ENCODE results near the gene FARS2. TPM values are rescaled to one million over a fixed set of nuclear protein-coding genes. Genes with fewer than 3 reads are reported as not detected.

FARS2 gene
- total RNA-seq, 1 experiment from 2014 or later = 15.0 TPM

DNA sequence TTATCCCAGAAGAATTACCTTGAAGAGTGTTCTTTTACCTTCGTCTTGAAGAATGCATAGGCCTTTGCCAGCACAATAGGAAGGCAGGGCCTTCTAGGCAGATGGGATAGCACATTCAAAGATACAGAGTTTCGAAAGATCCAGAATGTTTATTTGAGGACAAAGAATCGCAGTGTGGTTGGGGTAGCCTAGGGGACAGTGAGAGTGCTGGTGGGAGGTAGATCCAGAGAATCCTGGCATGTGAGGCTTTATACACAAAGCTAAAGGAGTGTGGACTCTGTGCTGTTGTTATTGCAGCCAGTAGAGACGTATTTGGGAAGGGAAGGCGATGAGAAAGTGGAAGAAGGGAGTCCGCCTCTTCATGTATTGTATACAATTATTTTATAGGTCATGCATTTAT is 186.6 kb downstream of the FARS2 start:
- POLR2A ChIA-PET = no interaction called here
- H3K9me3 Mint-ChIP-seq = no peaks in the 10 kb centered on the region
- peak; percentile 26; the same call in 1 of the 2 replicates for ATAC-seq
- CTCF ChIA-PET = interaction anchor here (1.4 kb wide), 1 partner anchor 24 kb away, joined by 6 read pairs; no protein-coding TSS in a partner anchor
- H3K27ac Mint-ChIP-seq = no peak overlapping the region
- H3K27me3 Mint-ChIP-seq (ENCODE audit: low read depth) = no peaks in the 10 kb centered on the region
- peaks cover 17% of the 10 kb centered on the region for H3K4me1 Mint-ChIP-seq
- no peak for DNase-seq (ENCODE audit: low spot score)
- H3K4me3 Mint-ChIP-seq = no peak overlapping the region
- TF ChIP-seq ZNF138 (CRISPR knock-in tag; conservative IDR thresholded peaks at IDR 0.05) (no peak), RORB (CRISPR knock-in tag; IDR thresholded peaks at IDR 0.05) (no peak), ATF6 (CRISPR knock-in tag; IDR thresholded peaks at IDR 0.05) (no peak), SOX15 (CRISPR knock-in tag; IDR thresholded peaks at IDR 0.05) (no peak), FOXP1 (CRISPR knock-in tag; IDR thresholded peaks at IDR 0.05; ENCODE audit: borderline replicate concordance) (no peak), ZNF317 (CRISPR knock-in tag; IDR thresholded peaks at IDR 0.05; ENCODE audit: borderline replicate concordance, low read depth) (no peak), CBFB (CRISPR knock-in tag; IDR thresholded peaks at IDR 0.05; ENCODE audit: low read depth) (no peak), RELA (CRISPR knock-in tag; IDR thresholded peaks at IDR 0.05; ENCODE audit: borderline replicate concordance) (no peak), JUN (CRISPR knock-in tag; IDR thresholded peaks at IDR 0.05) (no peak), HMGXB4 (CRISPR knock-in tag; IDR thresholded peaks at IDR 0.05) (no peak), SMAD4 (CRISPR knock-in tag; IDR thresholded peaks at IDR 0.05) (no peak), ZNF532 (CRISPR knock-in tag; IDR thresholded peaks at IDR 0.05; ENCODE audit: borderline replicate concordance) (no peak), MYBL2 (CRISPR knock-in tag; IDR thresholded peaks at IDR 0.05) (no peak), ATF2 (CRISPR knock-in tag; IDR thresholded peaks at IDR 0.05; ENCODE audit: borderline replicate concordance, low read depth) (no peak), NR1H2 (CRISPR knock-in tag; IDR thresholded peaks at IDR 0.05) (no peak)
- TF ChIP-seq, protein P1, sequence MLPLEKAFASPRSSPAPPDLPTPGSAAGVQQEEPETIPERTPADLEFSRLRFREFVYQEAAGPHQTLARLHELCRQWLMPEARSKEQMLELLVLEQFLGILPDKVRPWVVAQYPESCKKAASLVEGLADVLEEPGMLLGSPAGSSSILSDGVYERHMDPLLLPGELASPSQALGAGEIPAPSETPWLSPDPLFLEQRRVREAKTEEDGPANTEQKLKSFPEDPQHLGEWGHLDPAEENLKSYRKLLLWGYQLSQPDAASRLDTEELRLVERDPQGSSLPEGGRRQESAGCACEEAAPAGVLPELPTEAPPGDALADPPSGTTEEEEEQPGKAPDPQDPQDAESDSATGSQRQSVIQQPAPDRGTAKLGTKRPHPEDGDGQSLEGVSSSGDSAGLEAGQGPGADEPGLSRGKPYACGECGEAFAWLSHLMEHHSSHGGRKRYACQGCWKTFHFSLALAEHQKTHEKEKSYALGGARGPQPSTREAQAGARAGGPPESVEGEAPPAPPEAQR (CRISPR knock-in tag; IDR thresholded peaks at IDR 0.05) = no peak
- TF ChIP-seq, protein P2, sequence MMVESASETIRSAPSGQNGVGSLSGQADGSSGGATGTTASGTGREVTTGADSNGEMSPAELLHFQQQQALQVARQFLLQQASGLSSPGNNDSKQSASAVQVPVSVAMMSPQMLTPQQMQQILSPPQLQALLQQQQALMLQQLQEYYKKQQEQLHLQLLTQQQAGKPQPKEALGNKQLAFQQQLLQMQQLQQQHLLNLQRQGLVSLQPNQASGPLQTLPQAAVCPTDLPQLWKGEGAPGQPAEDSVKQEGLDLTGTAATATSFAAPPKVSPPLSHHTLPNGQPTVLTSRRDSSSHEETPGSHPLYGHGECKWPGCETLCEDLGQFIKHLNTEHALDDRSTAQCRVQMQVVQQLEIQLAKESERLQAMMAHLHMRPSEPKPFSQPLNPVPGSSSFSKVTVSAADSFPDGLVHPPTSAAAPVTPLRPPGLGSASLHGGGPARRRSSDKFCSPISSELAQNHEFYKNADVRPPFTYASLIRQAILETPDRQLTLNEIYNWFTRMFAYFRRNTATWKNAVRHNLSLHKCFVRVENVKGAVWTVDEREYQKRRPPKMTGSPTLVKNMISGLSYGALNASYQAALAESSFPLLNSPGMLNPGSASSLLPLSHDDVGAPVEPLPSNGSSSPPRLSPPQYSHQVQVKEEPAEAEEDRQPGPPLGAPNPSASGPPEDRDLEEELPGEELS (CRISPR knock-in tag; IDR thresholded peaks at IDR 0.05) = no peak
- TF ChIP-seq, protein P3, sequence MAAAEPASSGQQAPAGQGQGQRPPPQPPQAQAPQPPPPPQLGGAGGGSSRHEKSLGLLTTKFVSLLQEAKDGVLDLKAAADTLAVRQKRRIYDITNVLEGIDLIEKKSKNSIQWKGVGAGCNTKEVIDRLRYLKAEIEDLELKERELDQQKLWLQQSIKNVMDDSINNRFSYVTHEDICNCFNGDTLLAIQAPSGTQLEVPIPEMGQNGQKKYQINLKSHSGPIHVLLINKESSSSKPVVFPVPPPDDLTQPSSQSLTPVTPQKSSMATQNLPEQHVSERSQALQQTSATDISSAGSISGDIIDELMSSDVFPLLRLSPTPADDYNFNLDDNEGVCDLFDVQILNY (CRISPR knock-in tag; IDR thresholded peaks at IDR 0.05) = no peak
- TF ChIP-seq, protein P4, sequence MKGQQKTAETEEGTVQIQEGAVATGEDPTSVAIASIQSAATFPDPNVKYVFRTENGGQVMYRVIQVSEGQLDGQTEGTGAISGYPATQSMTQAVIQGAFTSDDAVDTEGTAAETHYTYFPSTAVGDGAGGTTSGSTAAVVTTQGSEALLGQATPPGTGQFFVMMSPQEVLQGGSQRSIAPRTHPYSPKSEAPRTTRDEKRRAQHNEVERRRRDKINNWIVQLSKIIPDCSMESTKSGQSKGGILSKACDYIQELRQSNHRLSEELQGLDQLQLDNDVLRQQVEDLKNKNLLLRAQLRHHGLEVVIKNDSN (CRISPR knock-in tag; IDR thresholded peaks at IDR 0.05) = no peak
- H3K36me3 Mint-ChIP-seq = no peaks in the 10 kb centered on the region

All from WTC11 (cell line).